Aorta (tissue), 5 donors: ENCODE data around the gene HOXA5. TPM values are rescaled to one million over a fixed set of nuclear protein-coding genes. Genes with fewer than 3 reads are reported as not detected.
A peak's percentile ranks its signal among the peaks of the same experiment; 100 is the strongest.

Source experiments
- ATAC-seq: fragments of 200-7000 bp; cut with Tn5 transposase; one replicate; pipeline ENCODE4 v1.9.1; 2022; ENCODE audit warnings: moderate library complexity; ENCODE audit not compliant: low FRiP score
- DNase-seq, 2 donors: peaks; one replicate each; pipeline ENCODE4 v3.0.0-alpha.2; 2020
- H3K27ac ChIP-seq, 2 donors: one replicate each; pipeline ENCODE4 v1.5.1; 2013; ENCODE audit warnings: low read length in 2 of 2, mild to moderate bottlenecking in 2 of 2, moderate library complexity in 2 of 2, control low read depth in 1 of 2, inconsistent platforms in 1 of 2, low read depth in 1 of 2
- H3K27me3 ChIP-seq, 2 donors: one replicate each; pipeline ENCODE4 v1.6.1; 2013; ENCODE audit warnings: control low read depth in 1 of 2, low read length in 1 of 2, mild to moderate bottlenecking in 1 of 2, moderate library complexity in 1 of 2; ENCODE audit not compliant: insufficient read depth in 2 of 2, control insufficient read depth in 1 of 2
- H3K36me3 ChIP-seq, 2 donors: one replicate each; pipeline ENCODE4 v1.6.1; 2013; ENCODE audit warnings: control low read depth in 1 of 2, low read length in 1 of 2, mild to moderate bottlenecking in 1 of 2; ENCODE audit not compliant: insufficient read depth in 2 of 2, control insufficient read depth in 1 of 2
- H3K4me1 ChIP-seq, 2 donors: one replicate each; pipeline ENCODE4 v1.6.1; 2013; ENCODE audit warnings: low read length in 2 of 2, control low read depth in 1 of 2, mild to moderate bottlenecking in 1 of 2, moderate library complexity in 1 of 2; ENCODE audit not compliant: insufficient read depth in 2 of 2, control insufficient read depth in 1 of 2
- H3K4me3 ChIP-seq, 2 donors: one replicate each; pipeline ENCODE4 v1.5.1; 2013; ENCODE audit warnings: low read length in 2 of 2, control low read depth in 1 of 2, mild to moderate bottlenecking in 1 of 2
- H3K9me3 ChIP-seq: one replicate; pipeline ENCODE4 v1.6.1; 2013; ENCODE audit warnings: mild to moderate bottlenecking, low read length; ENCODE audit not compliant: control insufficient read depth
- WGBS, 2 donors: extraction: QIAGEN DNeasy Blood & Tissue Kit; methylation state at CpG; one replicate each; pipeline ENCODE4 v1.1.7; 2013; 5-methylcytosine and 5-hydroxymethylcytosine counted together
- intact Hi-C, 2 donors: fragments of 100-400 bp; cut with DNase I; formaldehyde crosslinking; loops; one replicate each; pipeline versions ENCODE4 v1.14.2 to v1.15.0; 2022
- polyA plus RNA-seq, 2 donors: library from polyadenylated mRNA; stranded (reverse); fragments of 200-250 nt; gene quantifications; one replicate each; pipeline ENCODE4 v1.2.3, GENCODE V29; 2013
- total RNA-seq, 2 donors: library from RNA; stranded (reverse); fragmentation: NEBNext Ultra II Directional; extraction: Animal tissue kit (Norgen Biotek cat#: 25700); gene quantifications; one replicate each; pipeline ENCODE4 v1.2.1, GENCODE V29; 2021
- donor health status: healthy with polysubstance abuse.
- donor health status: Bipolar disorder and iron deficiency.
- donor health status: DM: no; HTN: no; CAD: no.
- donor health status: DM: no; HTN: no; CAD: no.
- donor health status: DM: yes; HTN: yes; CAD: no.

HOXA5 gene
- total and polyA plus RNA-seq, 4 donors = 1.6 to 11.8 (median 5.4) TPM

DNA sequence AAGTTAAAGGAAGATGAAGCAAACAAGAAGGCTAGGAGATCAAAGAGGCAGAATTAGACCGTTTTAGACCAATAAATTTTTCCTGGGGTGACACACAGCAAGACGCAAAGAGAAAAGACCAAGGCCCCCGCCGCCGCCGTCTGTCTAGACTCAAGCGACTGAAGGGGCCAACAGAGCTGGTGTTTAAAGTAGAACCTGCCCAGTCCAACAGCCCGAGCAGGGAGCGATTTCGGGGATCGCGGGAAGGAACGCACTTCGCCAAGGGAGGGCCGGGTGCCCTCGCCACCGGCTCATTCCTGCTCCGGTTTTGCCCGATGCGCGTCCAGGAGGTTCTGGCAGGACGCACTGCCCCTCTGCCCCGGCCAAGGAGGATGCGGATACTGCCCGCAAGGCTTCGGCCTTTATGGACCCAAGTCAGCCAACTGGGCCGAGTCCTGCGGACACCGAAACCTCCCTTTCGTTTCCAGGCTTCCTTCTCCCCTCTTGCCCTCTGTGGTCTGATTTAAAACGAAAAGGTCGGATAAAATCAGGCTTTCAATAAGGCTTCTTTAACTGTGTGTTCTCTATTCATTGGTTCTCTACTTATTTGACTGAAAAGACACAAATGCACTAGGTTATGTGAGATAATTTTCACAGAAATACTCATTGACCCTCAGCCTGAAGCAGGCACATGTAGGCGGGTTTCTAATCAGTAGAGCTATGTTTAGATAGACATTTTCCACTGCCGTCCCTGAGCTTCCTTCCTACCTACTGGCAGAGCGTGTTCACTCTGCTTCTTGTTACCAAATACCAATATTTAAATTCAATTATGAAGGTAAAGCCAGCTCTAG lies 15.2 kb upstream of the HOXA5 start:
- Histone ChIP-seq H3K27me3 (no peaks in the 10 kb centered on the region), H3K4me3 (no peak overlapping the region), H3K36me3 (no peaks in the 10 kb centered on the region), H3K4me1 (peaks cover 0 to 2% of the 10 kb centered on the region in 2 donors), H3K27ac (no peak overlapping the region), H3K9me3 (no peaks in the 10 kb centered on the region)
- intact Hi-C loops = loop anchor here (5.0 to 10.0 kb wide), 2 partner anchors 791 to 954 kb away; partner anchors contain the start of genes CBX3 (in 1 of the 2) and HNRNPA2B1 (in 1 of the 2)
- WGBS, 2 donors = 68 to 88% methylated on average over 35 of the region's 35 CpGs
- DNase-seq (peak in 1 of 2 donors; percentile 75), ATAC-seq (no peak)

DNA sequence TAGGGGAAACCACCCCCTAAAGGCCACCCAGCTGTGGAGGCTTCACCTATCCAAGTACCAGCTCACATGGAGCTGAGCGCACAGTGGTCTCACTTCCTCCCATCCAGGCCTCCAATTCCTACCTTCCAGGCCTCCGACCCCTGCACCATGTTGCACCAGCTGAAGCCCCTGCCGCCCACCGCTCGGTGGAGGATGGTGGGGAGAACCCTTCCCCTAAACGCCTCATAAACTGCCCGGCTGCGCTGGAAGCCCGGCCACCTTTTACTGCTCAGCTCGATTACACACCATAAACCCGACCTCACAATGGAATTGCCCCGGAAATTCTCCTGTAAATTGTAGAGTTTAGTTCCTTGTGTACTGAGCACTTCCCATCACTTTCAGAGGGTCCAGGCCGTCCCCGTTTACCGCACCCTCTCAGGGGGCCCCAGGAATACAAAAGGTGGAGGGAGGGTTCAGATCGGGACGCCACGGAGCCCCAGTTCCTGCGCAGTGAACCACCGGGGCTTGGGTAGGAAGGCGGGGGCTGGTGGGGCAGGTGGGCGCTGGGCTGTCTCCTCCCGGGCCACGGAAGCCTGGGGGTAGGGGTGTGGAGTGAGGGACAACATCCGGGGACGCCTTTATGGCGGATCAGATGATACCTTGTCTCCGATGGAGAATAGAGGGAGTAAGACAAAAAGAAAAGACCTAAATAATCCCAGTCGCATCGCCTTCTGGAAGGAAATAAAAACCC lies 14.4 kb upstream of the HOXA5 start:
- DNase-seq = no peak
- no peak for ATAC-seq
- H3K9me3 ChIP-seq = no peaks in the 10 kb centered on the region
- H3K27ac ChIP-seq = no peak overlapping the region
- no peaks in the 10 kb centered on the region for H3K27me3 ChIP-seq
- intact Hi-C loops = loop anchor here (5.0 to 10.0 kb wide), 2 partner anchors 791 to 953 kb away; partner anchors contain the start of genes CBX3 (in 1 of the 2) and HNRNPA2B1 (in 1 of the 2)
- H3K4me1 ChIP-seq = peaks cover 0 to 2% of the 10 kb centered on the region in 2 donors
- no peak overlapping the region for H3K4me3 ChIP-seq
- WGBS, 2 donors = 63 to 80% methylated on average over 30 of the region's 30 CpGs
- H3K36me3 ChIP-seq = no peaks in the 10 kb centered on the region

DNA sequence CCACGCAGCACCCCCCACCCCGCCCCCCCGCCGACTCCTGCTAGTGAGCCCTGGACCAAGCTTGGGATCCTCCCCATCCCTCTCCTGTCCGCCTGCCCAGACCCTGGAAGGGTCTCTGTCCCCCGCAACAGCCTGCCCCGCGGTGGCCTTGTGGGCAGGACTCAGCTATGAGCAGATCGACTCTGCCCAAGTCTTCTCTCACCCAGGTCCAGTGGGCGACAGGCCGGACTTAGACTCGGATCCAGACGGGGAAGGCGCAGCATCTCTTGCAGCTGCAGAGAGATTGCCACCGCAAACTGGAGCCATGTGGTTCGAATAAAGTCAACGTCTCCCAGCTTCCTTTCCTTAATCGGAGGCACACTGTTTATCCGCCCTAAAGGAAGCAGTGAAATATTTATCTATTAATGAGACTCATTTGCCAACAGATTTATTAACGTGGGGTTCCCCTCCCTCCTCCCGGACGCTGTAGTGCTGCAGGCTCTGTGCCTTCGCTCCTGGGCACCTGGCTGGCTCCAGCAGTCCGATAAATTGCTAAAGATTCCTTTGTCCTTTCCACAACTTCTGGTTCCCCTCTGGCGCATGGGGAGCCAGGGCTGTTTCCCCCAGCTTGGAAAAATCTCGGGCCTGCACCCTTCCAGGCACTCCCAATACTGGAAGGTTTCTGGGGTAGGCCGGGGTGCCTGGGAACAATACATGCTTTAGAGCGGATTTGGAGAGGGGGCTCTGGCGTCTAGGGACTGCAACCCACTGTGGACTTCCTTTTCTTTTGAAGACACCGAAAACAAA lies 13.6 kb upstream of the HOXA5 start:
- H3K4me3 ChIP-seq = peak overlapping the region in 1 of 2 donors; percentile 14
- no peak for ATAC-seq
- H3K4me1 ChIP-seq = peaks cover 0 to 2% of the 10 kb centered on the region in 2 donors
- H3K36me3 ChIP-seq = no peaks in the 10 kb centered on the region
- no peaks in the 10 kb centered on the region for H3K27me3 ChIP-seq
- intact Hi-C loops = loop anchor here (5.0 to 10.0 kb wide), 2 partner anchors 790 to 952 kb away; partner anchors contain the start of genes CBX3 (in 1 of the 2) and HNRNPA2B1 (in 1 of the 2)
- H3K27ac ChIP-seq = no peak overlapping the region
- 46 to 58% methylated on average over 29 to 30 of the region's 30 CpGs for WGBS, 2 donors
- DNase-seq = peak in 1 of 2 donors; percentile 75
- H3K9me3 ChIP-seq = no peaks in the 10 kb centered on the region

DNA sequence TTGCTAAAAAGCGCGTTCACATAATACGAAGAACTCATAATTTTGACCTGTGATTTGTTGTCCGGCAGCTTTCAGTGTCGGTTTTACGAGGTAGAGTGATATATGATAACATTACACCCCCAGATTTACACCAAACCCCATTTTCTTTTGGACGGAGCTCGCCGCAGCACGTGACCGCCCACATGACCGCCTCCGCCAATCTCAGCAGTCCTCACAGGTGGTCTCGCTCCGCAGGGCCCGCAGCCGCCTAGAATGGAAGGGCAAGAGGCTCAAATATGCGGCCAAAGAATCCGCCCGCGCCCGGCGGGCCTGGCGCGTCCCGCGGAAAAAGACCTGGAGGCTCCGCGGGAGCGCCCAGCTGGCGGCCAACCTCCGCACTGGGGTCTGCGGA lies 13.0 kb upstream of the HOXA5 start, which contains the start of gene HOXA7:
Gene HOXA7, minus strand, starts transcription at position 168 of the 391 bp plus-strand sequence. Its CDS starts 130 bp downstream, at position 38.
- Histone ChIP-seq H3K9me3 (no peaks in the 10 kb centered on the region), H3K36me3 (no peaks in the 10 kb centered on the region), H3K27ac (no peak within 1 kb of the TSS), H3K27me3 (no peaks in the 10 kb centered on the region), H3K4me1 (peaks cover 0 to 2% of the 10 kb centered on the region in 2 donors), H3K4me3 (peak within 1 kb of the TSS; percentile 14 to 21)
- ATAC-seq (peak; percentile 70), DNase-seq (peak; percentile 80 to 94)
- intact Hi-C loops = loop anchor here (5.0 to 10.0 kb wide), 2 partner anchors 789 to 952 kb away; partner anchors contain the start of genes CBX3 (in 1 of the 2) and HNRNPA2B1 (in 1 of the 2)
- WGBS, 2 donors = 3% methylated on average over 23 to 33 of the region's 33 CpGs

DNA sequence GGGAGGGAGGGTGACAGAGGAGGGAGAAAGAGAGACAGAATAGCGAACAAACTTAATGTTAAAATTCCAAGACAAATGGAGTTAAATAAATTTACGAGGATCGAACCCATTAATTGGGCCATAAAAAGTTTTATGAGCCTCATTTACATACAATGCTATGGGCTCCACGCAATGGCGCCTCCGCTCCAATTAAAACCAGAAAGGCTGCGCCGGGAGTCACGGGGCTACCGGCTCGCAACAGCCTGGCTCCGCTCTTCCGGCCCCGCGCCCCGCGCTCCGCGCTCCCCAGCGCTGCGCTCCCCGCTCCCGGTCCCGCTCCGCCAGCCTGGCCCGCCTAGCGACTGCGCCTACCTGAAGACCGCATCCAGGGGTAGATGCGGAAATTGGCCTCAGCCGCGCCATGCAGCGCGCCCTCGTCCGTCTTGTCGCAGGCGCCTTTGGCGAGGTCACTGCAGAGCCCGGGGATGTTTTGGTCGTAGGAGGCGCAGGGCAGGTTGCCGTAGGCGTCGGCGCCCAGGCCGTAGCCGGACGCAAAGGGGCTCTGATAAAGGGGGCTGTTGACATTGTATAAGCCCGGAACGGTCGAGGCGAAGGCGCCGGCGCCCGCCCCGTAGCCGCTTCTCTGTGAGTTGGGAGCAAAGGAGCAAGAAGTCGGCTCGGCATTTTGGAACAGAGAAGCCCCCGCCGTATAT lies 12.5 kb upstream of the HOXA5 start:
- DNase-seq (peak in 1 of 2 donors; percentile 83), ATAC-seq (peak; percentile 44)
- Histone ChIP-seq H3K4me1 (peaks cover 0 to 2% of the 10 kb centered on the region in 2 donors), H3K4me3 (peak overlapping the region; percentile 14 to 21), H3K27me3 (no peaks in the 10 kb centered on the region), H3K36me3 (no peaks in the 10 kb centered on the region), H3K9me3 (no peaks in the 10 kb centered on the region), H3K27ac (no peak overlapping the region)
- 2 to 4% methylated on average over 63 of the region's 63 CpGs for WGBS, 2 donors
- intact Hi-C loops = loop anchor here (5.0 to 10.0 kb wide), 2 partner anchors 789 to 951 kb away; partner anchors contain the start of genes CBX3 (in 1 of the 2) and HNRNPA2B1 (in 1 of the 2)

DNA sequence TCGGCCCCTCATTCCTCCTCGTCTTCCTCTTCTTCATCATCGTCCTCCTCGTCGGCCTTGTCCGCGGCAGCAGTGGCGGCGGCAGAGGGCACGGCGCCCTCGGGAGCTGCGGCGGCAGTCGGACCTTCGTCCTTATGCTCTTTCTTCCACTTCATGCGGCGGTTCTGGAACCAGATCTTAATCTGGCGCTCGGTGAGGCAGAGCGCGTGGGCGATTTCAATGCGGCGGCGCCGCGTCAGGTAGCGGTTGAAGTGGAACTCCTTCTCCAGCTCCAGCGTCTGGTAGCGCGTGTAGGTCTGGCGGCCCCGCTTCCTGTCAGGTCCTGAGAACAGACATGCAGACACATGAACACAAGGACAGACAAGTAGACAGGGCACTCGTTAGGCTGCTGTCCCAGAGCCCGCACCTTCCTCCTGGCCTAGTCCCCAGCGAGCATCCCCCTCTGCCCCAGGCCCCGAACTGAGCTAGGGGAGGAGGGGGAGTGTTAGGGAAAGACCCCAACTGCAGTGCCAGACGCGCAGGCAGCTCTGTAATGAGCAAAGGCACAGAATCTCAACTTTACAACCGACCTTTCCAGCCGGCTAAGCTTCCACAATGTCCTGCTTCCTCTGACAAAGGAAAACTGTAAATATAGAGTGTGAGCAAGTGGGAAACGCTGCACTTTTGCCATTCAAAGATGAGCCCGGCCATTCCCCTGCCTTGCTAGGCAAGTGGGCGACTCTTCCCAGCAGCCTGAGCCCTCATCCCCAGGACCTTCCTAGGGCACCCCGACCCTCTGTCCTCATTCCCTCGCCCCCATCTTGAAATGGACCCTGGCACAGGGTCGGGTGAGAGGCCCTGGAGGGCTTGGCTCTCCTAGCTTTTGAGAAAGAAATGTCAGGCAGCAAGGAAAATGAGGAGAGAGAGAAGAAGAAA lies 11.7 kb upstream of the HOXA5 start:
- peak in 1 of 2 donors; percentile 84 for DNase-seq
- ATAC-seq = no peak
- WGBS, 2 donors = 55 to 80% methylated on average over 48 of the region's 48 CpGs
- no peaks in the 10 kb centered on the region for H3K9me3 ChIP-seq
- no peak overlapping the region for H3K27ac ChIP-seq
- intact Hi-C loops = loop anchor here (5.0 to 10.0 kb wide), 3 partner anchors 788 to 1298 kb away; partner anchors contain the start of genes CBX3 (in 1 of the 2) and HNRNPA2B1 (in 1 of the 2)
- H3K4me3 ChIP-seq = no peak overlapping the region
- H3K36me3 ChIP-seq = no peaks in the 10 kb centered on the region
- H3K4me1 ChIP-seq = peaks cover 0 to 2% of the 10 kb centered on the region in 2 donors
- H3K27me3 ChIP-seq = no peaks in the 10 kb centered on the region

DNA sequence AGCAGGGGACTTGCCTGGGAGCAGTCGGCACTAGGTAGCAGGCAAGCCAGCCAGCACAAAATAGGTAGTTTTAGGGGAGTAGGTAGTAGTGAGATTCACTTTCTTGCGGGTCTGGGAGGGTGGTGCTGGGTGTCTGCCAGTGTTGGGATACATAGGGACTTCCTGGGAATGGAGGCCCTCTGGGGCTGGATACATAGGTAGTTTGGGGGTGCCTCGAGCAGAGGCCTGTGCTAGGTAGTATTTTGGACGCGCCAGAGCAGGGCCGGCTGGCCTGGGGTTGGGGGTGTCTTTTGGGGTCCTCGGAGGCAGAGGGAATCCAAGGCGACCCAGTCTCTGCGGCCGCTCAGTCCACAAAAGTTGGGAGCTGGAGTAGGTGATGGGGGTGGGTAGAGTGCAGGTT lies 10.9 kb upstream of the HOXA5 start:
- peaks cover 0 to 2% of the 10 kb centered on the region in 2 donors for H3K4me1 ChIP-seq
- ATAC-seq = no peak
- no peak for DNase-seq
- 67 to 89% methylated on average over 10 of the region's 10 CpGs for WGBS, 2 donors
- H3K36me3 ChIP-seq = no peaks in the 10 kb centered on the region
- intact Hi-C loops = loop anchor here in 1 of 2 donors (5.0 to 10.0 kb wide), 2 partner anchors 950 to 1297 kb away; partner anchors contain the start of genes CBX3 and HNRNPA2B1
- H3K27ac ChIP-seq = no peak overlapping the region
- H3K27me3 ChIP-seq = no peaks in the 10 kb centered on the region
- H3K4me3 ChIP-seq = no peak overlapping the region
- no peaks in the 10 kb centered on the region for H3K9me3 ChIP-seq
